C4-2B (cell line): ENCODE results near the gene TRAF3.
"Not testable (repeated sequence)": the region's sequence is repeated elsewhere in the genome, so short reads cannot be mapped to it uniquely, and the experiment has no call there.

Experiments
- CTCF ChIP-seq: fragments of 450-650 bp; conservative IDR thresholded peaks from 2 replicates; pipeline ENCODE4 v1.5.1; 2017; ENCODE audit warnings: mild to moderate bottlenecking
- ZFX ChIP-seq: fragments of 450-650 bp; IDR thresholded peaks from 2 replicates; pipeline ENCODE4 v1.6.1; 2017

GRCh38 chr14:102837120-102837519, 59.9 kb downstream of the TRAF3 start:
- TF ChIP-seq CTCF, ZFX: not testable (repeated sequence)
